ENCODE measurements around the gene DNAAF9. TPM values are rescaled to one million over a fixed set of nuclear protein-coding genes. Genes with fewer than 3 reads are reported as not detected.

The DNAAF9 gene
- total and polyA plus RNA-seq, 2 of the 4 experiments (the other 2 are of a cell fraction) = 7.9 to 8.2 TPM

GRCh38 chr20:3403741-3404140 is 3.7 kb downstream of the DNAAF9 start:
- Histone ChIP-seq H2AFZ (replicated peaks; ENCODE audit: low read length, poor library complexity) (no peak overlapping the region), H3K36me3 (ENCODE audit: control insufficient read depth, insufficient read depth, low read length) (no peaks in the 10 kb centered on the region), H3K9me1 (ENCODE audit: insufficient read depth, low read length) (peaks cover 9% of the 10 kb centered on the region; the same call in 1 of the 2 replicates), H2AK5ac (ENCODE audit: low read depth, low read length) (no peak overlapping the region), H3K27me3 (ENCODE audit: control insufficient read depth, insufficient read depth, low read length) (no peaks in the 10 kb centered on the region), H3K14ac (replicated peaks; ENCODE audit: low read depth, low read length) (no peak overlapping the region), H3K4ac (ENCODE audit: low read depth, low read length) (no peak overlapping the region), H3K18ac (ENCODE audit: low read depth, low read length) (no peak overlapping the region), H2BK5ac (ENCODE audit: low read depth, low read length, poor library complexity, severe bottlenecking) (no peak overlapping the region), H4K20me1 (ENCODE audit: insufficient read depth, low read length) (peaks cover 62% of the 10 kb centered on the region), H3K9ac (ENCODE audit: low read depth, low read length) (no peak overlapping the region), H3K4me2 (ENCODE audit: low read depth, low read length) (no peak overlapping the region), H3K27ac (ENCODE audit: insufficient read depth, low read length) (no peak overlapping the region), H2AK9ac (replicated peaks; ENCODE audit: low read depth, low read length, poor library complexity) (no peak overlapping the region), H3K56ac (ENCODE audit: extremely low read depth, insufficient read depth, low read length) (no peak overlapping the region), H4K91ac (ENCODE audit: insufficient read depth, low read depth, low read length) (no peak overlapping the region), H3K4me1 (ENCODE audit: control insufficient read depth, insufficient read depth, low read length) (peaks cover 12% of the 10 kb centered on the region), H4K8ac (ENCODE audit: low read depth in 2 of 2, low read length in 2 of 2) (no peak overlapping the region), H3K4me3 (ENCODE audit: insufficient read depth, low read depth, low read length) (no peak overlapping the region), H2BK15ac (ENCODE audit: low read depth, low read length) (no peak overlapping the region), H3K23ac (ENCODE audit: low read depth, low read length) (no peak overlapping the region), H4K5ac (ENCODE audit: low read depth, low read length) (no peak overlapping the region), H3K9me3 (ENCODE audit: control insufficient read depth, insufficient read depth, low read length) (no peaks in the 10 kb centered on the region), H2BK120ac (ENCODE audit: low read depth, low read length) (no peak overlapping the region), H3K79me1 (ENCODE audit: low read depth in 1 of 2, low read length in 2 of 2) (peaks cover 23 to 74% of the 10 kb centered on the region in 2 experiments), H2BK20ac (ENCODE audit: low read depth, low read length) (no peak overlapping the region)
- ATAC-seq (ENCODE audit: low read depth) (no peak), DNase-seq (no peak)
- dilution Hi-C loops (cut with HindIII; ENCODE audit: low sequenced_read_pairs, unreplicated experiment) (no loop called here), intact Hi-C loops (cut with micrococcal nuclease) (no loop called here), in situ Hi-C loops (cut with MboI; ENCODE audit: low sequenced_read_pairs) (no loop called here)
- POLR2A ChIA-PET (ENCODE audit: unreplicated experiment) = no interaction called here
- TF ChIP-seq POLR2A (IDR thresholded peaks at IDR 0.05; ENCODE audit: low read depth, low read length) (no peak), CEBPB (IDR thresholded peaks at IDR 0.05; ENCODE audit: low read depth, low read length) (no peak), USF2 (IDR thresholded peaks at IDR 0.05; ENCODE audit: low read depth, low read length) (no peak), BHLHE40 (IDR thresholded peaks at IDR 0.05; ENCODE audit: low read depth, low read length) (no peak), RAD21 (IDR thresholded peaks at IDR 0.05; ENCODE audit: low read length) (no peak), NFE2L2 (IDR thresholded peaks at IDR 0.05; ENCODE audit: low read depth, low read length) (no peak), SMC3 (IDR thresholded peaks at IDR 0.05; ENCODE audit: low read depth, low read length) (no peak), MAFK (IDR thresholded peaks at IDR 0.05; ENCODE audit: low read depth, low read length) (no peak), RFX5 (IDR thresholded peaks at IDR 0.05; ENCODE audit: low read depth, low read length) (no peak), CHD1 (IDR thresholded peaks at IDR 0.05; ENCODE audit: low read depth, low read length) (no peak), FOS (IDR thresholded peaks at IDR 0.05; ENCODE audit: low read depth, low read length) (no peak), ELK1 (IDR thresholded peaks at IDR 0.05; ENCODE audit: borderline replicate concordance, low read depth, low read length) (no peak)
- TF ChIP-seq, protein P1, sequence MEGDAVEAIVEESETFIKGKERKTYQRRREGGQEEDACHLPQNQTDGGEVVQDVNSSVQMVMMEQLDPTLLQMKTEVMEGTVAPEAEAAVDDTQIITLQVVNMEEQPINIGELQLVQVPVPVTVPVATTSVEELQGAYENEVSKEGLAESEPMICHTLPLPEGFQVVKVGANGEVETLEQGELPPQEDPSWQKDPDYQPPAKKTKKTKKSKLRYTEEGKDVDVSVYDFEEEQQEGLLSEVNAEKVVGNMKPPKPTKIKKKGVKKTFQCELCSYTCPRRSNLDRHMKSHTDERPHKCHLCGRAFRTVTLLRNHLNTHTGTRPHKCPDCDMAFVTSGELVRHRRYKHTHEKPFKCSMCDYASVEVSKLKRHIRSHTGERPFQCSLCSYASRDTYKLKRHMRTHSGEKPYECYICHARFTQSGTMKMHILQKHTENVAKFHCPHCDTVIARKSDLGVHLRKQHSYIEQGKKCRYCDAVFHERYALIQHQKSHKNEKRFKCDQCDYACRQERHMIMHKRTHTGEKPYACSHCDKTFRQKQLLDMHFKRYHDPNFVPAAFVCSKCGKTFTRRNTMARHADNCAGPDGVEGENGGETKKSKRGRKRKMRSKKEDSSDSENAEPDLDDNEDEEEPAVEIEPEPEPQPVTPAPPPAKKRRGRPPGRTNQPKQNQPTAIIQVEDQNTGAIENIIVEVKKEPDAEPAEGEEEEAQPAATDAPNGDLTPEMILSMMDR (conservative IDR thresholded peaks at IDR 0.05; ENCODE audit: low read depth, low read length) = no peak
- CTCF ChIA-PET = no interaction called here
- WGBS, 2 experiments (ENCODE audit: extremely low coverage in 2 of 2, insufficient read length in 1 of 2) = no CpG with 5 or more reads among the region's 2 CpGs
- BruUV-seq (replicated peaks) = no TSS peak

All from IMR-90 (cell line).